RCC 7860 (cell line): ENCODE measurements around the gene ITGA11.
"Not testable (repeated sequence)": the region's sequence is repeated elsewhere in the genome, so short reads cannot be mapped to it uniquely, and the experiment has no call there.

Experiments
- DNase-seq: peaks from one replicate; pipeline ENCODE4 v3.0.0-alpha.2; 2015; ENCODE audit warnings: low spot score
- FAIRE-seq: peaks from 2 replicates; lab custom pipeline; 2012; peaks lifted over from hg19 to GRCh38; lab: Jason Lieb, UNC

ITGA11 gene

GRCh38 chr15:68399096-68400065 lies 32.6 kb downstream of the ITGA11 start:
- no peak for DNase-seq
- FAIRE-seq: no peak

GRCh38 chr15:68397999-68398398 lies 34.0 kb downstream of the ITGA11 start:
- DNase-seq, FAIRE-seq: not testable (repeated sequence)

- no peak for DNase-seq
- FAIRE-seq: no peak
These were observed 35.9 kb downstream of the ITGA11 start for GRCh38 chr15:68396068-68396467.

- DNase-seq: no peak
- no peak for FAIRE-seq
These were observed 40.8 kb downstream of the ITGA11 start for GRCh38 chr15:68391121-68391520.

- no peak for DNase-seq
- FAIRE-seq: no peak
These were observed 41.8 kb downstream of the ITGA11 start for GRCh38 chr15:68389936-68390817.

- FAIRE-seq: no peak
- DNase-seq: no peak
These were observed 42.7 kb downstream of the ITGA11 start for GRCh38 chr15:68389041-68389930.

GRCh38 chr15:68387381-68388143 lies 44.4 kb downstream of the ITGA11 start:
- FAIRE-seq (no peak), DNase-seq (no peak)

GRCh38 chr15:68386587-68387288 lies 45.2 kb downstream of the ITGA11 start:
- no peak for FAIRE-seq

GRCh38 chr15:68385671-68386586 lies 46.0 kb downstream of the ITGA11 start:
- no peak for FAIRE-seq

More at GRCh38 chr15:68386587-68387288, 45.2 kb downstream of the ITGA11 start:
- DNase-seq: no peak

GRCh38 chr15:68385240-68385561 lies 46.8 kb downstream of the ITGA11 start:
- no peak for FAIRE-seq
- DNase-seq: no peak

More at GRCh38 chr15:68385671-68386586, 46.0 kb downstream of the ITGA11 start:
- no peak for DNase-seq

GRCh38 chr15:68384451-68385239 lies 47.3 kb downstream of the ITGA11 start:
- FAIRE-seq: peak; percentile 85

GRCh38 chr15:68383161-68384074 lies 48.5 kb downstream of the ITGA11 start:
- FAIRE-seq (peak; percentile 42), DNase-seq (peak; percentile 29)

More at GRCh38 chr15:68384451-68385239, 47.3 kb downstream of the ITGA11 start:
- peak; percentile 73 for DNase-seq

- DNase-seq (no peak), FAIRE-seq (no peak)
These were observed 49.5 kb downstream of the ITGA11 start for GRCh38 chr15:68382286-68383007.

GRCh38 chr15:68380456-68380855 lies 51.5 kb downstream of the ITGA11 start:
- no peak for DNase-seq
- no peak for FAIRE-seq

GRCh38 chr15:68379759-68380290 lies 52.1 kb downstream of the ITGA11 start:
- no peak for FAIRE-seq
- no peak for DNase-seq
